Measurements from ENCODE around the gene SPNS3.

The SPNS3 gene

DNA sequence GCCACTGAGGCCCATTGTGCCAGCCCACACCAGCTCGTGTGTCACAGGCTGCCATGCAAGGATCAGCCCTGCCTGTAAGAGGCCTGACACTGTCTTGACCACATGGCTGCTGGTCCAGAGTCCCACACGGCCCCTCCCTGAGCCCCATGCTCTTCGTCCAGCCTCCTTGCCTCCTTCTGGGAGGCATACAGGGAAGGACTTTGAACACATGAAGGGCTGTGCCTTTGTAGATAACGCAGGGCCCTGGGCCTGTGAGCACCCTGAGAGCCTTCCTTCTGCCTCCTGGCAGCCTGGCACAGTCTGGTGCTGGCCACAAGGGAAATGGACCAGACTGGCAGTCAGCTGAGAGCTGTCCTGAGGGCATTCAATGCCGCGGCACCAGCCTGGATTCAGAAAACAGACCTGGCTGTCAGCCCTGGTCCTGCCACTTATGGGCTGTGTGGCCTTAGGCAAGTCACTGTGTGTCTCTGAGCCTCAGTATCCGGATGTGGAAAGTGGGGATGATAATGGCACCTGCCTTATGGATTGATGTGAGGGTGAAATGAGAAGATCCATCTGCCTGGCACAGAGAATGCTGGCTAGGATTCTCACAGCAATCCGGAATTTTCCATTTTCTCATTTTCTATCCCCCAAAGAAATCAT, 45.7 kb downstream of the SPNS3 start:
- DNase-seq (ENCODE audit: low spot score): no peak
- in situ Hi-C loops (cut with MboI; ENCODE audit: low pct_unique_long_range_greater_than_20kb, low sequenced_read_pairs, unreplicated experiment): no loop called here
- TF ChIP-seq, protein P1, sequence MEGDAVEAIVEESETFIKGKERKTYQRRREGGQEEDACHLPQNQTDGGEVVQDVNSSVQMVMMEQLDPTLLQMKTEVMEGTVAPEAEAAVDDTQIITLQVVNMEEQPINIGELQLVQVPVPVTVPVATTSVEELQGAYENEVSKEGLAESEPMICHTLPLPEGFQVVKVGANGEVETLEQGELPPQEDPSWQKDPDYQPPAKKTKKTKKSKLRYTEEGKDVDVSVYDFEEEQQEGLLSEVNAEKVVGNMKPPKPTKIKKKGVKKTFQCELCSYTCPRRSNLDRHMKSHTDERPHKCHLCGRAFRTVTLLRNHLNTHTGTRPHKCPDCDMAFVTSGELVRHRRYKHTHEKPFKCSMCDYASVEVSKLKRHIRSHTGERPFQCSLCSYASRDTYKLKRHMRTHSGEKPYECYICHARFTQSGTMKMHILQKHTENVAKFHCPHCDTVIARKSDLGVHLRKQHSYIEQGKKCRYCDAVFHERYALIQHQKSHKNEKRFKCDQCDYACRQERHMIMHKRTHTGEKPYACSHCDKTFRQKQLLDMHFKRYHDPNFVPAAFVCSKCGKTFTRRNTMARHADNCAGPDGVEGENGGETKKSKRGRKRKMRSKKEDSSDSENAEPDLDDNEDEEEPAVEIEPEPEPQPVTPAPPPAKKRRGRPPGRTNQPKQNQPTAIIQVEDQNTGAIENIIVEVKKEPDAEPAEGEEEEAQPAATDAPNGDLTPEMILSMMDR (IDR thresholded peaks at IDR 0.05; ENCODE audit: extremely low read depth, insufficient read depth, missing control alignments): no peak

DNA sequence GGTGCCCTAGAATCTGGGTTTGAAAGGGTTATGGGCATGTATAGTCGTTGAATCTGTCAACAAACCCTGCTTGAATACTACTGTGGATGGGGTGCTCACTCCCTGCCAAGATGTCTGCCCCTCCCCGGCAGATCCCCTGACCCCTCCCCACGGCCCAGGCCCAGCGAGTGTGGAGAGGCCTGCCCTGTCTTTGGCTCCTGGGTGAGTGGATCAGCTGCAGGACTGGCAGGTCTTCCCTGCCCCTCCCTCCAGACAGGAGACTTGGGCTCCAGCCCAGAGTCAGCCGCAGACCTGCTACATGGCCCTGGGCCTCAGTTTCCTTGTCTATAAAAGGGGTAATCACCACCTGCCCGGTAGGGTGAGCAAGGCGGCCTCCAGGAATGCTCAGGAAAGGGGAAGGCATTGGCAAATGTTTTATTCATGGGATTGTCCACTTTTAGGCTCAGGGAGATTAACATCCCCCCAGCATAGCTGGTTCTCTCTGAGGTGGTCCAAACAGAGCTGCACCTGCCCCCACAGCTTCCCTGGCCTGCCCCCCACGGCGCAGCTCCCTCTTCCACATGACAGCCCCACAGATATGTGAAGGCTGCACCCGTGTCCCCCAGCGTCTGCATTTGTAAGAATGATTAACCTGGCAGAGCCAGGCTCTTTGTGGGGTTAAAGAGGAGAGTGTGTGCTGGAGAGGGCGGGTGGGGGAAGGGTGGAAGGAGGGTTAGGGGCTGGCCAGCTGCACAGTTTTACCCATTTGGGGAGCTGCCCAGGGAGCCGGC, 46.4 kb downstream of the SPNS3 start:
- TF ChIP-seq, protein P1 (IDR thresholded peaks at IDR 0.05; ENCODE audit: extremely low read depth, insufficient read depth, missing control alignments): no peak
- in situ Hi-C loops (cut with MboI; ENCODE audit: low pct_unique_long_range_greater_than_20kb, low sequenced_read_pairs, unreplicated experiment): no loop called here
- DNase-seq (ENCODE audit: low spot score): no peak

DNA sequence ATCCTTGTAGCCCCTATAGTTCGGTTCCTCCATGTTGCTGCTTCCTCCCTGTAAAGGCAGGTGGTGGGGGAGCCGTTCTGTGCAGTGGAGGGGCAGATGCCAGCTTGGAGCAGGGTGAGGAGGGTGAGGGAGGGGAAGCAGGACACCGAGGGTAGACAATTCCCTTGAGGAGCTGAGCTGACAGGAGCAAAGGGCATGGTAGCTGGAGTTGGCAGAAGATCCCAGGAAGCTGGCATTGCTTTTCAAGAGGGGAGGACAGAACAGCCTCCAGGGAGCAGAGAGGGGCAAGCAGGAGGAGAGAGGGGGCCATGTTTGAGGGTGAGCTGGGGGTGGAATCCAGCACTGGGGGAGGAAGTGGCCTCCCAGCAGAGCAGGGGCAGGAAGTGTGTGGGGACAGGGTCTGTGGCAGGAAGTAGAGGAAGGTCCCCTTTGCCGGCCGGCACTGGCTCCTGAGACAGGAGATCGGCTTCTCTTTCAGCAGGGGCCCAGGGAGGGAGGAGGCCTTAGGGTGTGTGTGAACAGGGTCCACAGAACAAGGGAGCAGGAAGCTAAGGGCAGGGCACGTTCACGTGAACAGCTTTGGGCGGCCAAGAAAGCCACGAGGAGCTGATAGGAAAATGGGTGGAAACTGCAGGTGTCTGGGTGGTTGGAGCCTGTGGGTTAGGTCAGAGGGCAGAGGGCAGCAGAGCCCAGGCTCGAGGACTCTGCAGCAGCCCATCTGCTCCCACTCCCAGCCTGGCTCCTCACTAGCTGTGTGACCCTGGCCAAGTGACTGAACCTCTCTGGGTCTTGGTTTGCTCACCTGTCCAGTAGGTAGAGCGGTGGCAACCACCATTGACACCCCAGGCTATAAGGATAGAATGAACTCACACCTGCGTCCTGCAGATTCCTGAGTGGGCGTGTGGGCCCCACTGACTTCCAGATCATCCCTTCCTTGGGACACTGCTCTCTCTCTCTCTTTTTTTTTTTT, 47.5 kb downstream of the SPNS3 start:
- TF ChIP-seq, protein P1 (IDR thresholded peaks at IDR 0.05; ENCODE audit: extremely low read depth, insufficient read depth, missing control alignments): no peak
- in situ Hi-C loops (cut with MboI; ENCODE audit: low pct_unique_long_range_greater_than_20kb, low sequenced_read_pairs, unreplicated experiment): no loop called here
- peak; percentile 64 for DNase-seq (ENCODE audit: low spot score)

DNA sequence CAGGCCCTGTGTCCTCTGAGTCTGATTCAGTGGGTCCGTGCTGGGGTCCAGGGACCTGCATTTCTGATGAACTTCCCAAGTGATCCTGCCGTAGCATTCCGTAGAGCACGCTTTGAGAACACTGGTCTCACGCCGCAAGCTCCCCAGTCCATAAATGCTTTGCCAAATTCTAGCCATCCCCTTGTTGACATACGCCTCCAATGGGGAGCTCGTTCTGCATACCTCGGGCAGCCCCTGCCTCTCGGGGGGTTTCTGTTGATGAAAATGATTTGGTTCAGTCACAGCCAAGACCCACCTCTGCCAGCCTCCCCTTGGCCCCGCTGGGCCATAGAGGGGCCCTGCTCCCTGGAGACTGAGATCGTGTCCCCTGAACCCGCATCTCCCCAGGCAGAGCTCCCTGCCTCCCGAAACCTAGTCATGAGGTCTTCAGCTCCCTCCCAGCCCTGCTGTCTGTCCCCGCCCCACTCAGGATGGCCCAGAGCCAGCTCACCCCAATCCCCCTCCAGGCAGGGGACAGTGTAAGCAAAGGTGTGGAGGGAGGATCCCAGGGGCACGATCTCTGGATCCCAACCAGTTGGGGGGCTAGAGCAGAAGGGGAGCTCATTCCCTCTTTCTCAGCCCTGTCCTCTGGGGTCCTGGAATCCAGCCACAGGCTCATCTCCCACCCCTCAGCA, 48.7 kb downstream of the SPNS3 start:
- in situ Hi-C loops (cut with MboI; ENCODE audit: low pct_unique_long_range_greater_than_20kb, low sequenced_read_pairs, unreplicated experiment): no loop called here
- TF ChIP-seq, protein P1 (IDR thresholded peaks at IDR 0.05; ENCODE audit: extremely low read depth, insufficient read depth, missing control alignments): no peak

DNA sequence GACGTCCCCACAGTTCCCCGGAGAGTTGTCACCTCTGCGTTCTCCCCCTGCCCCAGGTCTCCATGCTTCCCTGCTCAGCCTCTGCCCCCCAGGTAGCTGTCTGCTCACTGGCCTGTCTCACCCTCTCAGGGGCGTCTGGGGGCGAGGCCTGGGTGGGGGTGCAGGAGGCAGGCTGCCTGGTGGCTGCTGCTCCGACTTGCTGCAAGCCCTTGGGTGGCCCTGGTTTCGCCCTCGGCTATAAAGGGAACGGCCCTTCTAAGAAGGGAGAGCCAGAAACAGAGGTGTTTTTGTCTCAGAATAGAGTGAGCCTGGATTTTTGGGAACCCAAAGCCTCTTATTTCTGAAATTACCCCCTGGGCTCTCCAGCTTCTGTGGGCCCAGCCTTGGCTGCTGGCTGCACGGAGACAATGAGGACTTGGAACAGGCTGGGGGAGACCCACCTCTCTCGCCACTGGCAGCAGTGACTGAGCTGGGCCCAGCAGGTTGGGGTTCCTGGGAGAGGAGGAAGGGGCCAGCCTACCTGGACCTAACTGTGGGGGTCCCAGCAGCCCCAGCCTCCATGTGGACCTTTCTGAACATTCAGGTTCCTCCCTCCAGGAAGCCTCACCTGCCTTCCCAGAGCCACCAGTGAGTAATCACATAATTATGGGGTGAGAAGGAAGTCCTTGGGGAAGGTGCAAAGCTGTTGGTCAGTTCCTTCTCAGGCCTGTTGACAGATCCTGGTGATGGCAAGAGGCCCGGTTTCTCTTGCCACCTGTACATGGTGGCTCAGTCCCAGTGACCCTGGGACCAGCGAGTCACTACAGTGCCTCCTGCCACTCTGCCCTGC, 49.5 kb downstream of the SPNS3 start:
- in situ Hi-C loops (cut with MboI; ENCODE audit: low pct_unique_long_range_greater_than_20kb, low sequenced_read_pairs, unreplicated experiment): no loop called here
- TF ChIP-seq, protein P1 (IDR thresholded peaks at IDR 0.05; ENCODE audit: extremely low read depth, insufficient read depth, missing control alignments): no peak

More for the DNA sequence above, 48.7 kb downstream of the SPNS3 start:
- no peak for DNase-seq (ENCODE audit: low spot score)

More for the DNA sequence above, 49.5 kb downstream of the SPNS3 start:
- no peak for DNase-seq (ENCODE audit: low spot score)
